Central memory CD8-positive, alpha-beta T cell (primary cell): ENCODE results near the gene DCDC2B.

Experiments
- ATAC-seq: fragments of 150-1000 bp; cut with Tn5 transposase; replicated peaks from 2 replicates; pipeline ENCODE4 v1.10.0; 2022; ENCODE audit warnings: mild to moderate bottlenecking, moderate FRiP score, moderate number of reproducible peaks; ENCODE audit not compliant: poor library complexity, severe bottlenecking; ENCODE audit errors: extremely low read depth
- DNase-seq, 2 donors: peaks; one replicate each; pipeline ENCODE4 v3.0.0; 2021; ENCODE audit warnings: low spot score in 2 of 2
- H3K27ac Mint-ChIP-seq: one replicate; pipeline ENCODE4 v1.8.0; 2022; ENCODE audit warnings: low read depth, mild to moderate bottlenecking, moderate library complexity, mixed read lengths
- H3K27me3 Mint-ChIP-seq: one replicate; pipeline ENCODE4 v1.8.0; 2022; ENCODE audit warnings: mixed read lengths
- H3K36me3 Mint-ChIP-seq: one replicate; pipeline ENCODE4 v1.8.0; 2022; ENCODE audit warnings: mild to moderate bottlenecking, moderate library complexity, mixed read lengths; ENCODE audit not compliant: insufficient read depth
- H3K4me1 Mint-ChIP-seq: one replicate; pipeline ENCODE4 v1.8.0; 2022; ENCODE audit warnings: mixed read lengths
- H3K4me3 Mint-ChIP-seq: one replicate; pipeline ENCODE4 v1.8.0; 2022; ENCODE audit warnings: mild to moderate bottlenecking, moderate library complexity, mixed read lengths
- H3K9me3 Mint-ChIP-seq: one replicate; pipeline ENCODE4 v1.8.0; 2022; ENCODE audit warnings: mixed read lengths

The DCDC2B gene

GRCh38 chr1:32220746-32221580 lies 12.1 kb downstream of the DCDC2B start:
- H3K9me3 Mint-ChIP-seq = no peaks in the 10 kb centered on the region
- ATAC-seq = no peak
- peak overlapping the region; percentile 88 for H3K4me3 Mint-ChIP-seq
- H3K27ac Mint-ChIP-seq = peak overlapping the region; percentile 95
- H3K27me3 Mint-ChIP-seq = no peaks in the 10 kb centered on the region
- H3K4me1 Mint-ChIP-seq = peaks cover 24% of the 10 kb centered on the region
- no peak for DNase-seq
- peaks cover 29% of the 10 kb centered on the region for H3K36me3 Mint-ChIP-seq

DNA sequence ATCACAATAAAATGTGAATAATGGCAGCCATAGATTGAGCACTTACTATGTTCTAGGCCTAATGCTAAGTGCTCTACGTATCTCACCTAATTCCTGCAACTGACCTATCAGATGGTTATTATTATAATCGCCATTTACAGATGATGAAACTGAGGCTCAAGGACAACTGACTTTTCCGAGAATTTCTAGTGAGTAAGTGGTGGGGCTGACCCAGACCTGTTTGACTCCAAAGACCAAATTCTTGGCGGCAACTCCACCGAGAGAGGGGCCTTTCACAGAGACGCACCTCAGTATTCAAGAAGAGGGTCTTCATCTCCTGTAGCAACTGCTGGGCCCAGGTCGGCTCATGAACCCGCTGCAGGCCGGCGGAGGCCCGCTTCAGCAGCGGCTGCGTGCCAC lies 12.7 kb downstream of the DCDC2B start:
- ATAC-seq (no peak), DNase-seq (no peak)
- Mint-ChIP-seq H3K27me3 (no peaks in the 10 kb centered on the region), H3K36me3 (peaks cover 35% of the 10 kb centered on the region), H3K9me3 (no peaks in the 10 kb centered on the region), H3K27ac (peak overlapping the region; percentile 95), H3K4me1 (peaks cover 24% of the 10 kb centered on the region), H3K4me3 (peak overlapping the region; percentile 88)

DNA sequence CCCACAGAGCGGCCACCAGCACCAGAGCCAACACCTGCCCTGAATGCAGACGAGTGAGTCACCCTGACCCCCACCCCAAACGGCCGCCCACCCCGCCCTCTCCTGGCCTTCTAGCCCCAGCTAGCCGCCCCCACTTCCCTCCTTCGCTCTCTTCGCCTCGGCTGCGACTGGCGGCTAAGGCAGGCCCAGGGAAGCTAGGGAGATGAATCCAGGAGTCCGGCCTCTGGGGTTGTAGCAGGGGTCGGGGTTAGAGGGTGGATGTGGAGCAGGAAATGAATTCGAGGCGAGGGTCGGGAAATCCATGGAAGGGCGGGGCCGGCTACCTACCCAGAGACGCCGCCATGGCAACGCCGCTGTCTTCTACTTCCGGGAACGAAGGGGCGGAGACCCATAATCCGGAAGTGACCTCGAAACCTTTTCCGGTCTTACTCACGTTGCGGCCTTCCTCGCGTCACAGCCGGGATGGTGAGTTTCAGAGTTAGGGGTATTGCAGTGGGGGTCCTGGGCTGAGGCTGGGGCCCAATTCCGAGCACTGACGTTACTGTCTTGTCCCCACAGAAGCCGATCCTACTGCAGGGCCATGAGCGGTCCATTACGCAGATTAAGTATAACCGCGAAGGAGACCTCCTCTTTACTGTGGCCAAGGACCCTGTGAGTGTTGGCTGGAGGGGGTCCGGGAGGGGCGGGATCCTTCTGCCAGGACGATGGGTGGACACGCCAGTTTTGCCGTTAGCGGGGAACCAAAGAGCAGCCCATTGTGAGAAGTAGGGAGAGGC lies 13.3 kb downstream of the DCDC2B start, which contains the start of the genes EIF3I and TMEM234:
Gene EIF3I, plus strand, starts transcription at position 428 of the 776 bp plus-strand sequence. Its CDS starts 35 bp downstream, at position 463.
Gene TMEM234, minus strand, starts transcription at position 374 of the 776 bp plus-strand sequence. Its CDS starts 31 bp downstream, at position 343.
- Mint-ChIP-seq H3K27me3 (no peaks in the 10 kb centered on the region), H3K36me3 (peaks cover 38% of the 10 kb centered on the region), H3K27ac (peak within 1 kb of the TSS; percentile 95), H3K4me3 (peak within 1 kb of the TSS; percentile 88), H3K4me1 (peaks cover 24% of the 10 kb centered on the region), H3K9me3 (no peaks in the 10 kb centered on the region)
- DNase-seq (peak; percentile 80 to 84), ATAC-seq (peak; percentile 95)

GRCh38 chr1:32223683-32224082 lies 14.8 kb downstream of the DCDC2B start:
- H3K27ac Mint-ChIP-seq = no peak overlapping the region
- ATAC-seq (no peak), DNase-seq (no peak)
- H3K9me3 Mint-ChIP-seq = no peaks in the 10 kb centered on the region
- peaks cover 49% of the 10 kb centered on the region for H3K36me3 Mint-ChIP-seq
- peak overlapping the region; percentile 49 for H3K4me3 Mint-ChIP-seq
- peaks cover 30% of the 10 kb centered on the region for H3K4me1 Mint-ChIP-seq
- no peaks in the 10 kb centered on the region for H3K27me3 Mint-ChIP-seq

DNA sequence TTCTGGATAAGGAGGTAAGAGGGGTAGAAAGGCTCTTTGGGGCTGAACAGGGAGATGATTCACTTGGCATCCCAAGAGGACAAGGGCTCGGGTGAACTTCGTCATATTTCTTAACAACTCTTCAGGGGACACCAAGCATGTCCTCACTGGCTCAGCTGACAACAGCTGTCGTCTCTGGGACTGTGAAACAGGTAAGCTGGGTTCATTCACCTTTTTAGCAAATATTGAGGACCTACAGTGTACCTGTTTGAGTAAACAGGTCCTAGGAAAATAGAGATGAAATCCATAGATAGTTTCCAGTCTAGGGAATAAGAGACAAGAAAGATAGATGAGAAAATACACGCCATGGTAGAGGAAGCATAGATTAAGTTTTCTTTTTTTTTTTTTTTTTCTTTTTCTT lies 15.4 kb downstream of the DCDC2B start:
- no peak overlapping the region for H3K27ac Mint-ChIP-seq
- H3K4me1 Mint-ChIP-seq = peaks cover 30% of the 10 kb centered on the region
- peak overlapping the region; percentile 49 for H3K4me3 Mint-ChIP-seq
- ATAC-seq = no peak
- DNase-seq = no peak
- peaks cover 53% of the 10 kb centered on the region for H3K36me3 Mint-ChIP-seq
- H3K27me3 Mint-ChIP-seq = no peaks in the 10 kb centered on the region
- H3K9me3 Mint-ChIP-seq = no peaks in the 10 kb centered on the region

DNA sequence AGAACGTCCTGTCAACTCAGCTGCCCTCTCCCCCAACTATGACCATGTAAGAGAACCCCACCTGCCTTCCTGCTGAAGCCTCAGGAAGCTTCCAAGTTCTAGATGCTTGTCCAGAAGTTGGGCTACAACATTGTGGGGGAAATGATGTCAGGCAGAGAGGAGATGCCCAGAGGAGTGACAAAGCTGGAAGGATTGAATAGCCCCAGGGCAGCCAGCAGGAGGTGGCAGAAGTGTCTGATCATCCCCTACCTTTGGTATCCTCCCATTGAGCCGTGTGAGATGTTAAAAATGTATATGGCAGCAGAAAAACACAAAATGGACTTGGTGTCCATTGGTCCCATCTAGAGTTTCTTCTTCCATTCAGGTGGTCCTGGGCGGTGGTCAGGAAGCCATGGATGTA lies 19.9 kb downstream of the DCDC2B start:
- Mint-ChIP-seq H3K4me3 (no peak overlapping the region), H3K9me3 (no peaks in the 10 kb centered on the region), H3K36me3 (peaks cover 58% of the 10 kb centered on the region), H3K27ac (no peak overlapping the region), H3K4me1 (peaks cover 13% of the 10 kb centered on the region), H3K27me3 (no peaks in the 10 kb centered on the region)
- ATAC-seq (no peak), DNase-seq (no peak)

DNA sequence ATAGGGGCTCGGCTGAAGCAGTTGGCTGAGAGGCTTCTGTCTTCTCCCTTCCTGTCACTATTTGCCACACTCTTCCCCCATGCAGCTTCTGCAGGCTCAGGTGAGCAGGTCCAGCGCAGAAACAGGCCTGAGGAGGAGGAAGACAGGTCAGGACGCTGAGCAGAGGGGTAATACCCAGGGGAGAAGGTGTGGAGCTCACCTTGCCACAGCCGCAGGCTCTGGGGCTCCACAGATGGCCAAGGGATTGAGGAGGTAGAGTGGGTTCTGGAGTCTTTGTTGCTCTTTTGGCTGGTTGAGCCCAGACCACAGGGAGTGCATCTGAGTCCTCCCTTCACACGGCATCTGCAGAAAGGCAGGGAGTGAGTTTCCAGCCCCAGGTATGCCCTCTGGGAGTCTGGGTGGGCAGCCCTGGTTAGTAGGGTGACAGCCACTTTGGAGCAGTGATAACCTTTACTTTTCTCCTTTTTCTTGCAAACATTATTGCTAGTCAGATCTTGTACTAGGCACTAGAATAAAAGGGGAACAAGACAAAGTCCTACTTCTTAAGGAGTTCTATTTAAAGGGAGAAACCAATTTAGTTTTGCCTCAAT lies 23.0 kb downstream of the DCDC2B start:
- Mint-ChIP-seq H3K27me3 (no peaks in the 10 kb centered on the region), H3K36me3 (peaks cover 38% of the 10 kb centered on the region), H3K4me1 (peaks cover 6% of the 10 kb centered on the region), H3K9me3 (no peaks in the 10 kb centered on the region), H3K27ac (no peak overlapping the region), H3K4me3 (no peak overlapping the region)
- ATAC-seq (no peak), DNase-seq (no peak)

- no peaks in the 10 kb centered on the region for H3K27me3 Mint-ChIP-seq
- H3K36me3 Mint-ChIP-seq = peaks cover 31% of the 10 kb centered on the region
- H3K4me3 Mint-ChIP-seq = no peak overlapping the region
- H3K4me1 Mint-ChIP-seq = peaks cover 2% of the 10 kb centered on the region
- no peak for DNase-seq
- H3K9me3 Mint-ChIP-seq = no peaks in the 10 kb centered on the region
- H3K27ac Mint-ChIP-seq = no peak overlapping the region
- no peak for ATAC-seq
These were observed 23.8 kb downstream of the DCDC2B start for GRCh38 chr1:32232558-32233304.

- H3K27me3 Mint-ChIP-seq = no peaks in the 10 kb centered on the region
- no peak overlapping the region for H3K4me3 Mint-ChIP-seq
- no peaks in the 10 kb centered on the region for H3K4me1 Mint-ChIP-seq
- H3K27ac Mint-ChIP-seq = no peak overlapping the region
- no peak for DNase-seq
- no peak for ATAC-seq
- H3K36me3 Mint-ChIP-seq = peaks cover 12% of the 10 kb centered on the region
- H3K9me3 Mint-ChIP-seq = no peaks in the 10 kb centered on the region
These were observed 25.9 kb downstream of the DCDC2B start for GRCh38 chr1:32234792-32235191.

- H3K4me3 Mint-ChIP-seq = peak overlapping the region; percentile 85
- H3K4me1 Mint-ChIP-seq = peaks cover 8% of the 10 kb centered on the region
- H3K36me3 Mint-ChIP-seq = peaks cover 7% of the 10 kb centered on the region
- H3K27ac Mint-ChIP-seq = peak overlapping the region; percentile 30
- DNase-seq (no peak), ATAC-seq (no peak)
- H3K9me3 Mint-ChIP-seq = no peaks in the 10 kb centered on the region
- no peaks in the 10 kb centered on the region for H3K27me3 Mint-ChIP-seq
These were observed 30.4 kb downstream of the DCDC2B start for GRCh38 chr1:32239337-32239736.

- Mint-ChIP-seq H3K27ac (no peak overlapping the region), H3K9me3 (no peaks in the 10 kb centered on the region), H3K4me1 (peaks cover 8% of the 10 kb centered on the region), H3K27me3 (no peaks in the 10 kb centered on the region), H3K4me3 (peak overlapping the region; percentile 85), H3K36me3 (peaks cover 5% of the 10 kb centered on the region)
- DNase-seq (no peak), ATAC-seq (no peak)
These were observed 30.9 kb downstream of the DCDC2B start for GRCh38 chr1:32239790-32240139.
